ENCODE data around the gene EFCAB14. TPM values are rescaled to one million over a fixed set of nuclear protein-coding genes. Genes with fewer than 3 reads are reported as not detected.

Gene EFCAB14
- total and polyA plus RNA-seq, 2 of the 8 experiments (the other 6 are each of a cell fraction or from before 2014, with no cell fraction given): 19.4 to 40.4 TPM

DNA sequence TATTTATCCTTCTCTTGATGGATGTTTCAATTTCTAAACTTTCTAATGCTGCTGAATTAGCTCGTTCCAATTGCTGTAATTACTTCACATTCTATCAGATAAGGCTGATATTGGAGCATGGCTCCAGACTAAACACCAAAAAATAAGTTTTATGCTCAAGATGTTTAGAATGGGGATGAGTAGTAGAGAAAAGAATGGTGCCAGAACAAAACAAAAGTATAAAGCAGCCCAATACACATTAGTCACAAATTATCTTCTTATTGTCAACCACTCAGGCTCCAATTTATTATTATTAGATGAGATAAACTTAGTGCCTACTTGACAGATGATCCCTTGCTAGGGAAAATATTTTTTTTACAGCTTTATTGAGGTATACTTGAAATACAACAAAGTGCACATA is 72.6 kb downstream of the EFCAB14 start:
- Histone ChIP-seq H3K4ac (replicated peaks; ENCODE audit: insufficient read length, low read depth, low read length) (no peak overlapping the region), H4K91ac (replicated peaks; ENCODE audit: insufficient read length, low read length) (no peak overlapping the region), H4K5ac (ENCODE audit: insufficient read length, low read depth, low read length) (no peak overlapping the region), H4K20me1 (replicated peaks in 1 of 2; ENCODE audit: control insufficient read depth in 1 of 2, insufficient read depth in 2 of 2, low read length in 2 of 2) (no peaks in the 10 kb centered on the region), H3K23me2 (ENCODE audit: low read depth, low read length) (no peaks in the 10 kb centered on the region), H3K79me2 (ENCODE audit: control insufficient read depth in 1 of 2, insufficient read depth in 2 of 2, low read length in 2 of 2) (no peaks in the 10 kb centered on the region), H3K9ac (replicated peaks in 1 of 4; ENCODE audit: extremely low read depth in 1 of 4, low read depth in 3 of 4, low read length in 3 of 4) (no peak overlapping the region), H3K14ac (ENCODE audit: insufficient read length) (no peak overlapping the region), H3K23ac (ENCODE audit: insufficient read length) (no peak overlapping the region), H3K79me1 (ENCODE audit: low read depth, low read length) (no peaks in the 10 kb centered on the region), H3K4me1 (replicated peaks in 1 of 4; ENCODE audit: control insufficient read depth in 3 of 4, insufficient read depth in 4 of 4, low read length in 3 of 4) (no peaks in the 10 kb centered on the region), H3K4me3 (ENCODE audit: extremely low read depth in 1 of 4, insufficient read depth in 2 of 4, low read depth in 3 of 4, low read length in 4 of 4) (no peak overlapping the region), H3K36me3 (ENCODE audit: control insufficient read depth in 2 of 4, insufficient read depth in 4 of 4, low read length in 3 of 4) (peaks cover 0 to 20% (median 9%) of the 10 kb centered on the region in 4 experiments; a peak in 4 of 8 replicates), H2AFZ (ENCODE audit: low read length) (no peak overlapping the region), H3K27ac (ENCODE audit: low read depth, low read length) (no peak overlapping the region), H3K9me3 (ENCODE audit: insufficient read depth in 2 of 2, low read depth in 1 of 2, low read length in 1 of 2) (no peaks in the 10 kb centered on the region), H2BK20ac (ENCODE audit: low read length) (no peak overlapping the region), H3K27me3 (replicated peaks in 1 of 4; ENCODE audit: control insufficient read depth in 3 of 4, extremely low read depth in 1 of 4, insufficient read depth in 3 of 4, low read length in 3 of 4) (no peaks in the 10 kb centered on the region), H2AK5ac (ENCODE audit: low read depth, low read length) (no peak overlapping the region), H2BK5ac (ENCODE audit: low read depth, low read length) (no peak overlapping the region), H2BK12ac (ENCODE audit: low read depth, low read length) (no peak overlapping the region), H4K8ac (ENCODE audit: extremely low read depth, insufficient read depth, low read length) (no peak overlapping the region), H2BK120ac (replicated peaks; ENCODE audit: low read depth, low read length) (no peak overlapping the region), H3K4me2 (ENCODE audit: insufficient read depth in 1 of 2, low read depth in 2 of 2, low read length in 2 of 2) (no peak overlapping the region), H2BK15ac (ENCODE audit: low read length) (no peak overlapping the region), H3K56ac (replicated peaks; ENCODE audit: insufficient read length, low read depth, low read length) (no peak overlapping the region), H3K18ac (ENCODE audit: extremely low read depth, low read length) (no peak overlapping the region)
- WGBS, 2 experiments (ENCODE audit: extremely low coverage in 1 of 2, insufficient coverage in 1 of 2, insufficient read length in 1 of 2, insufficient replicate concordance in 2 of 2, low coverage in 1 of 2, low lambda C conversion rate in 2 of 2, missing lambda C conversion rate in 1 of 2): 94% methylated on average over 1 of the region's 1 CpG; no CpG with 5 or more reads in 1 of the 2 experiments
- CTCF ChIA-PET (ENCODE audit: partially characterized antibody): interaction anchor here (1.2 kb wide), 1 partner anchor 8 kb away, joined by 3 read pairs; no protein-coding TSS in a partner anchor
- DNase-seq (ENCODE audit: low read depth in 1 of 2, low spot score in 2 of 2) (no peak), FAIRE-seq (no peak)
- TF ChIP-seq SIN3A (conservative IDR thresholded peaks at IDR 0.05 in 1 of 2, IDR thresholded peaks at IDR 0.05 in 1 of 2; ENCODE audit: low read depth in 1 of 2, low read length in 2 of 2) (no peak), RFX5 (IDR thresholded peaks at IDR 0.05; ENCODE audit: borderline replicate concordance, low read depth, low read length) (no peak), KDM4A (IDR thresholded peaks at IDR 0.05; ENCODE audit: low read depth, low read length, severe bottlenecking) (no peak)
- POLR2A ChIA-PET (ENCODE audit: partially characterized antibody): no interaction called here
